HEK293 (cell line): ENCODE results near the gene ARHGEF4.

Experiments used
- KLF16 ChIP-seq: fragments of 450-650 bp; formaldehyde crosslinking; IDR thresholded peaks from 2 replicates; pipeline ENCODE4 v1.5.1; 2017; ENCODE audit warnings: missing biosample characterization, missing genetic modification characterization
- MEIS1 ChIP-seq: sonication (generic); formaldehyde crosslinking; IDR thresholded peaks from 2 replicates; pipeline ENCODE4 v1.8.1; 2022; ENCODE audit warnings: missing genetic modification reagents, mild to moderate bottlenecking, borderline replicate concordance
- YY1 ChIP-seq: fragments of 450-650 bp; formaldehyde crosslinking; IDR thresholded peaks from 2 replicates; pipeline ENCODE4 v1.5.1; 2018; ENCODE audit warnings: missing biosample characterization, missing genetic modification characterization
- ZNF19 ChIP-seq: fragments of 450-650 bp; formaldehyde crosslinking; IDR thresholded peaks from 2 replicates; pipeline ENCODE4; 2016; ENCODE audit warnings: missing biosample characterization, missing genetic modification characterization, low read depth
- ZNF274 ChIP-seq, 2 experiments: fragments of 200-500 bp in 1 of 2; fragments of 450-650 bp in 1 of 2; sonication (Bioruptor generic) in 1 of 2; formaldehyde crosslinking in 1 of 2; IDR thresholded peaks; 2 replicates each; pipeline versions ENCODE4 v1.5.1 to v1.6.1; 2014 to 2016; ENCODE audit warnings: borderline replicate concordance in 1 of 2, inconsistent platforms in 1 of 2, low read length in 1 of 2, missing biosample characterization in 1 of 2, missing genetic modification characterization in 1 of 2
- ZNF391 ChIP-seq: fragments of 450-650 bp; formaldehyde crosslinking; IDR thresholded peaks from 2 replicates; pipeline ENCODE4 v1.5.1; 2016; ENCODE audit warnings: low read depth, missing biosample characterization, missing genetic modification characterization, borderline replicate concordance
- ZNF473 ChIP-seq: fragments of 450-650 bp; formaldehyde crosslinking; IDR thresholded peaks from 2 replicates; pipeline ENCODE4 v1.5.1; 2017; ENCODE audit warnings: missing biosample characterization, missing genetic modification characterization
- ZNF624 ChIP-seq: fragments of 450-650 bp; formaldehyde crosslinking; IDR thresholded peaks from 2 replicates; pipeline ENCODE4 v1.5.1; 2017; ENCODE audit warnings: missing biosample characterization, missing genetic modification characterization
- ZNF747 ChIP-seq: fragments of 450-650 bp; formaldehyde crosslinking; IDR thresholded peaks from 2 replicates; pipeline ENCODE4 v1.5.1; 2016; ENCODE audit warnings: missing biosample characterization, missing genetic modification characterization
- ZNF830 ChIP-seq: fragments of 450-650 bp; IDR thresholded peaks from 2 replicates; pipeline ENCODE4 v1.5.0; 2018; ENCODE audit warnings: missing biosample characterization, missing genetic modification characterization, low read depth, mild to moderate bottlenecking, moderate library complexity
- TF ChIP-seq, protein P1 (sequence below): fragments of 450-650 bp; formaldehyde crosslinking; IDR thresholded peaks from 2 replicates; pipeline ENCODE4 v1.5.1; 2016; ENCODE audit warnings: missing biosample characterization, missing genetic modification characterization
- TF ChIP-seq, protein P2 (sequence below): fragments of 450-650 bp; formaldehyde crosslinking; optimal IDR thresholded peaks from 2 replicates; pipeline ENCODE3; 2016; ENCODE audit warnings: missing biosample characterization, mild to moderate bottlenecking, missing genetic modification characterization

DNA sequence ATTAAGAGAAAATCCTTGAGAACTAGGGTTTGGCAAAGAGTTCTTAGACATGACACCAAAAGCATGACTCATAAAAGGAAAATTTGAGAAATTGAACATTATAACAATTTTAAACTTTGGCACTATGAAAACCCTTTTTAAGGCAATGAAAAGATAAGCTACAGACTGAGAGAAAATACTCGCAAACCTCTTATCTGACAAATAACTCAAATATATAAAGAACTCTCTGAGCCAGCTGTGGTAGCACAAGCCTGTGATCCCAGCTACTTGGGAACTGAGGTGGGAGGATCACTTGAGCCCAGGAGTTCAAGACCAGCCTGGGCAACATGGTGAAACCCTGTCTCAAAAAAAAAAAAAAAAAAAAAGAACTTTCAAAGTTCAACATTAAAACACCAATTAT is 186.0 kb downstream of the ARHGEF4 start:
- TF ChIP-seq, protein P1, sequence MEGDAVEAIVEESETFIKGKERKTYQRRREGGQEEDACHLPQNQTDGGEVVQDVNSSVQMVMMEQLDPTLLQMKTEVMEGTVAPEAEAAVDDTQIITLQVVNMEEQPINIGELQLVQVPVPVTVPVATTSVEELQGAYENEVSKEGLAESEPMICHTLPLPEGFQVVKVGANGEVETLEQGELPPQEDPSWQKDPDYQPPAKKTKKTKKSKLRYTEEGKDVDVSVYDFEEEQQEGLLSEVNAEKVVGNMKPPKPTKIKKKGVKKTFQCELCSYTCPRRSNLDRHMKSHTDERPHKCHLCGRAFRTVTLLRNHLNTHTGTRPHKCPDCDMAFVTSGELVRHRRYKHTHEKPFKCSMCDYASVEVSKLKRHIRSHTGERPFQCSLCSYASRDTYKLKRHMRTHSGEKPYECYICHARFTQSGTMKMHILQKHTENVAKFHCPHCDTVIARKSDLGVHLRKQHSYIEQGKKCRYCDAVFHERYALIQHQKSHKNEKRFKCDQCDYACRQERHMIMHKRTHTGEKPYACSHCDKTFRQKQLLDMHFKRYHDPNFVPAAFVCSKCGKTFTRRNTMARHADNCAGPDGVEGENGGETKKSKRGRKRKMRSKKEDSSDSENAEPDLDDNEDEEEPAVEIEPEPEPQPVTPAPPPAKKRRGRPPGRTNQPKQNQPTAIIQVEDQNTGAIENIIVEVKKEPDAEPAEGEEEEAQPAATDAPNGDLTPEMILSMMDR (tag by site-specific recombination): no peak
- no peak for TF ChIP-seq MEIS1
- TF ChIP-seq YY1 (tag by site-specific recombination): no peak
- no peak for TF ChIP-seq ZNF624 (tag by site-specific recombination)
- no peak for TF ChIP-seq ZNF391 (tag by site-specific recombination)
- TF ChIP-seq KLF16 (tag by site-specific recombination): no peak
- no peak for TF ChIP-seq ZNF830 (tag by site-specific recombination)
- no peak for TF ChIP-seq ZNF473
- no peak for TF ChIP-seq ZNF274 (IDR thresholded peaks at IDR 0.05; ENCODE audit: low read length)
- no peak for TF ChIP-seq ZNF274 (tag by site-specific recombination; IDR thresholded peaks at IDR 0.05; ENCODE audit: borderline replicate concordance)
- no peak for TF ChIP-seq ZNF747 (tag by site-specific recombination)
- no peak for TF ChIP-seq ZNF19 (tag by site-specific recombination)
- TF ChIP-seq, protein P2, sequence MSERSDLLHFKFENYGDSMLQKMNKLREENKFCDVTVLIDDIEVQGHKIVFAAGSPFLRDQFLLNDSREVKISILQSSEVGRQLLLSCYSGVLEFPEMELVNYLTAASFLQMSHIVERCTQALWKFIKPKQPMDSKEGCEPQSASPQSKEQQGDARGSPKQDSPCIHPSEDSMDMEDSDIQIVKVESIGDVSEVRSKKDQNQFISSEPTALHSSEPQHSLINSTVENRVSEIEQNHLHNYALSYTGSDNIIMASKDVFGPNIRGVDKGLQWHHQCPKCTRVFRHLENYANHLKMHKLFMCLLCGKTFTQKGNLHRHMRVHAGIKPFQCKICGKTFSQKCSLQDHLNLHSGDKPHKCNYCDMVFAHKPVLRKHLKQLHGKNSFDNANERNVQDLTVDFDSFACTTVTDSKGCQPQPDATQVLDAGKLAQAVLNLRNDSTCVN (tag by site-specific recombination): no peak
